ENCODE measurements around the gene MLXIPL. TPM values are rescaled to one million over a fixed set of nuclear protein-coding genes. Genes with fewer than 3 reads are reported as not detected.

MLXIPL gene
- not detected for total RNA-seq

- ATAC-seq, result peak; percentile 95
- H3K27ac Mint-ChIP-seq, result no peak within 1 kb of the TSS
- CTCF ChIA-PET, result interaction anchor here (1.0 to 1.4 kb wide), 3 partner anchors 17 to 108 kb away, joined by 3 to 10 read pairs (median 3); no protein-coding TSS in a partner anchor
- no peak for TF ChIP-seq CTCF (IDR thresholded peaks at IDR 0.05)
- peak; percentile 81 for DNase-seq
- no peaks in the 10 kb centered on the region for H3K9me3 Mint-ChIP-seq
- H3K4me3 Mint-ChIP-seq, result peak within 1 kb of the TSS; percentile 8
- intact Hi-C loops (cut with micrococcal nuclease), result no loop called here
- H3K27me3 Mint-ChIP-seq, result peaks cover 51% of the 10 kb centered on the region
- H3K4me1 Mint-ChIP-seq (ENCODE audit: low read depth), result peaks cover 7% of the 10 kb centered on the region
- H3K36me3 Mint-ChIP-seq (ENCODE audit: low read depth), result no peaks in the 10 kb centered on the region
- POLR2A ChIA-PET, result no interaction called here
Measured at GRCh38 chr7:73623798-73624668, at the start of gene MLXIPL. Gene MLXIPL (minus strand): TSS chr7:73624522. CDS start chr7:73624492, 30 bp downstream.

GRCh38 chr7:73671857-73672445 is 47.6 kb upstream of the MLXIPL start:
- DNase-seq, result no peak
- intact Hi-C loops (cut with micrococcal nuclease), result no loop called here
- H3K36me3 Mint-ChIP-seq (ENCODE audit: low read depth), result no peaks in the 10 kb centered on the region
- no peak overlapping the region for H3K27ac Mint-ChIP-seq
- no peak overlapping the region for H3K4me3 Mint-ChIP-seq
- CTCF ChIA-PET, result interaction anchor here (1.3 to 5.3 kb wide), 2 partner anchors 29 to 64 kb away, joined by 3 to 37 read pairs; no protein-coding TSS in a partner anchor
- ATAC-seq, result no peak
- no peaks in the 10 kb centered on the region for H3K9me3 Mint-ChIP-seq
- POLR2A ChIA-PET, result interaction anchor here (1.1 kb wide), 1 partner anchor 12 kb away, joined by 3 read pairs; the partner anchor contains the start of genes BUD23 and DNAJC30
- H3K27me3 Mint-ChIP-seq, result peaks cover 8% of the 10 kb centered on the region
- TF ChIP-seq CTCF (IDR thresholded peaks at IDR 0.05), result no peak
- H3K4me1 Mint-ChIP-seq (ENCODE audit: low read depth), result peaks cover 8% of the 10 kb centered on the region

GRCh38 chr7:73671322-73671661 is 47.0 kb upstream of the MLXIPL start:
- no peaks in the 10 kb centered on the region for H3K9me3 Mint-ChIP-seq
- intact Hi-C loops (cut with micrococcal nuclease), result no loop called here
- ChIA-PET POLR2A (interaction anchor here (1.1 kb wide), 1 partner anchor 13 kb away, joined by 3 read pairs; the partner anchor contains the start of genes BUD23 and DNAJC30), CTCF (interaction anchor here (1.3 to 5.3 kb wide), 2 partner anchors 30 to 64 kb away, joined by 3 to 37 read pairs; no protein-coding TSS in a partner anchor)
- no peaks in the 10 kb centered on the region for H3K36me3 Mint-ChIP-seq (ENCODE audit: low read depth)
- no peak overlapping the region for H3K4me3 Mint-ChIP-seq
- ATAC-seq, result no peak
- H3K27me3 Mint-ChIP-seq, result peaks cover 8% of the 10 kb centered on the region
- no peak for DNase-seq
- H3K27ac Mint-ChIP-seq, result no peak overlapping the region
- peaks cover 8% of the 10 kb centered on the region for H3K4me1 Mint-ChIP-seq (ENCODE audit: low read depth)
- TF ChIP-seq CTCF (IDR thresholded peaks at IDR 0.05), result no peak

GRCh38 chr7:73669858-73670385 is 45.6 kb upstream of the MLXIPL start:
- H3K4me3 Mint-ChIP-seq, result no peak overlapping the region
- no peak for ATAC-seq
- H3K27me3 Mint-ChIP-seq, result peaks cover 18% of the 10 kb centered on the region
- H3K36me3 Mint-ChIP-seq (ENCODE audit: low read depth), result no peaks in the 10 kb centered on the region
- ChIA-PET CTCF (interaction anchor here (5.3 kb wide), 1 partner anchor 62 kb away, joined by 37 read pairs; no protein-coding TSS in a partner anchor), POLR2A (no interaction called here)
- H3K9me3 Mint-ChIP-seq, result no peaks in the 10 kb centered on the region
- intact Hi-C loops (cut with micrococcal nuclease), result loop anchor here (2.0 to 5.0 kb wide), 2 partner anchors 57 to 63 kb away; no protein-coding TSS in a partner anchor
- DNase-seq, result no peak
- H3K4me1 Mint-ChIP-seq (ENCODE audit: low read depth), result peaks cover 11% of the 10 kb centered on the region
- no peak overlapping the region for H3K27ac Mint-ChIP-seq
- TF ChIP-seq CTCF (IDR thresholded peaks at IDR 0.05), result no peak

All from activated CD8-positive, alpha-beta T cell treated with anti-CD3 and anti-CD28 coated beads for 36 hours (primary cell).